ENCODE data around the gene DSCAML1. TPM values are rescaled to one million over a fixed set of nuclear protein-coding genes. Genes with fewer than 3 reads are reported as not detected.

The DSCAML1 gene
- total RNA-seq, 1 experiment from 2014 or later: not detected

GRCh38 chr11:117780456-117780855 lies 16.6 kb downstream of the DSCAML1 start:
- Histone ChIP-seq H3K9ac (ENCODE audit: low read length) (no peak overlapping the region), H3K27me3 (ENCODE audit: insufficient read depth, low read length) (peaks cover 90% of the 10 kb centered on the region), H3K4me1 (ENCODE audit: control insufficient read depth in 1 of 2, insufficient read depth in 2 of 2, low read length in 2 of 2) (no peaks in the 10 kb centered on the region), H4K20me1 (ENCODE audit: insufficient read depth) (no peaks in the 10 kb centered on the region), H3K9me2 (ENCODE audit: insufficient read depth) (no peaks in the 10 kb centered on the region), H3K4me2 (ENCODE audit: low read length) (no peak overlapping the region), H3K27ac (ENCODE audit: low read depth, low read length) (no peak overlapping the region), H3K9me3 (ENCODE audit: control insufficient read depth in 1 of 2, insufficient read depth in 1 of 2, low read depth in 1 of 2, low read length in 2 of 2) (no peaks in the 10 kb centered on the region), H2AFZ (ENCODE audit: low read depth, low read length, poor library complexity, severe bottlenecking) (no peak overlapping the region), H3K79me2 (ENCODE audit: insufficient read depth, low read length) (no peaks in the 10 kb centered on the region), H3K36me3 (ENCODE audit: control insufficient read depth in 1 of 2, insufficient read depth in 2 of 2, low read length in 2 of 2) (no peaks in the 10 kb centered on the region), H3K4me3 (replicated peaks in 1 of 2; ENCODE audit: low read depth in 1 of 2, low read length in 2 of 2) (no peak overlapping the region)
- ChIA-PET CTCF (no interaction called here), RAD21 (ENCODE audit: low non-redundant PET in 1 of 2, low total read pairs in 2 of 2, uncharacterized antibody in 2 of 2, unreplicated experiment in 2 of 2) (no interaction called here), POLR2A (no interaction called here)
- DNase-seq (ENCODE audit: low read depth, low spot score) (no peak), ATAC-seq (no peak)
- intact Hi-C loops (cut with micrococcal nuclease): no loop called here
- TF ChIP-seq ZNF274 (IDR thresholded peaks at IDR 0.05; ENCODE audit: low read depth, low read length) (no peak), ATF3 (IDR thresholded peaks at IDR 0.05) (no peak), FOSL1 (IDR thresholded peaks at IDR 0.05; ENCODE audit: low read depth) (no peak), ZBTB33 (IDR thresholded peaks at IDR 0.05; ENCODE audit: extremely low read depth, insufficient replicate concordance, low read length) (no peak), TCF7L2 (IDR thresholded peaks at IDR 0.05; ENCODE audit: borderline replicate concordance, extremely low read depth, insufficient read depth, insufficient read length) (no peak), POLR2A (IDR thresholded peaks at IDR 0.05; ENCODE audit: borderline replicate concordance, extremely low read depth, insufficient read depth, insufficient read length) (no peak), SRF (IDR thresholded peaks at IDR 0.05; ENCODE audit: low read depth) (no peak), RAD21 (IDR thresholded peaks at IDR 0.05; ENCODE audit: low read depth) (no peak)
- no TSS peak for BruUV-seq (replicated peaks)

- Histone ChIP-seq H3K4me3 (replicated peaks in 1 of 2; ENCODE audit: low read depth in 1 of 2, low read length in 2 of 2) (no peak overlapping the region), H3K27me3 (ENCODE audit: insufficient read depth, low read length) (peaks cover 61% of the 10 kb centered on the region), H3K9me3 (ENCODE audit: control insufficient read depth in 1 of 2, insufficient read depth in 1 of 2, low read depth in 1 of 2, low read length in 2 of 2) (no peaks in the 10 kb centered on the region), H3K4me1 (ENCODE audit: control insufficient read depth in 1 of 2, insufficient read depth in 2 of 2, low read length in 2 of 2) (no peaks in the 10 kb centered on the region), H3K9ac (ENCODE audit: low read length) (no peak overlapping the region), H3K79me2 (ENCODE audit: insufficient read depth, low read length) (no peaks in the 10 kb centered on the region), H3K9me2 (ENCODE audit: insufficient read depth) (no peaks in the 10 kb centered on the region), H3K4me2 (ENCODE audit: low read length) (no peak overlapping the region), H4K20me1 (ENCODE audit: insufficient read depth) (no peaks in the 10 kb centered on the region), H3K27ac (ENCODE audit: low read depth, low read length) (no peak overlapping the region), H2AFZ (ENCODE audit: low read depth, low read length, poor library complexity, severe bottlenecking) (no peak overlapping the region), H3K36me3 (ENCODE audit: control insufficient read depth in 1 of 2, insufficient read depth in 2 of 2, low read length in 2 of 2) (no peaks in the 10 kb centered on the region)
- intact Hi-C loops (cut with micrococcal nuclease): no loop called here
- DNase-seq (ENCODE audit: low read depth, low spot score): no peak
- CTCF ChIA-PET: no interaction called here
- POLR2A ChIA-PET: no interaction called here
- RAD21 ChIA-PET (ENCODE audit: low non-redundant PET in 1 of 2, low total read pairs in 2 of 2, uncharacterized antibody in 2 of 2, unreplicated experiment in 2 of 2): no interaction called here
- no peak for ATAC-seq
- BruUV-seq (replicated peaks): no TSS peak
- TF ChIP-seq ZNF274 (IDR thresholded peaks at IDR 0.05; ENCODE audit: low read depth, low read length) (no peak), CTCF (IDR thresholded peaks at IDR 0.05 in 2 of 3, conservative IDR thresholded peaks at IDR 0.05 in 1 of 3; ENCODE audit: borderline replicate concordance in 1 of 3, insufficient read depth in 1 of 3, low read depth in 2 of 3, low read length in 2 of 3) (no peak), ATF3 (IDR thresholded peaks at IDR 0.05) (no peak), EGR1 (IDR thresholded peaks at IDR 0.05; ENCODE audit: low read depth) (no peak), CEBPB (IDR thresholded peaks at IDR 0.05; ENCODE audit: low read depth) (no peak), JUND (IDR thresholded peaks at IDR 0.05) (no peak), SP1 (IDR thresholded peaks at IDR 0.05; ENCODE audit: low read depth) (no peak), MAX (IDR thresholded peaks at IDR 0.05) (no peak), RAD21 (IDR thresholded peaks at IDR 0.05; ENCODE audit: low read depth) (no peak), POLR2A (IDR thresholded peaks at IDR 0.05; ENCODE audit: borderline replicate concordance, extremely low read depth, insufficient read depth, insufficient read length) (no peak)
Observed at GRCh38 chr11:117774553-117774952, 22.5 kb downstream of the DSCAML1 start.

All from HCT116 (cell line).